ENCODE results near the gene SCD5. TPM values are rescaled to one million over a fixed set of nuclear protein-coding genes. Genes with fewer than 3 reads are reported as not detected.
"Not testable (repeated sequence)": the region's sequence is repeated elsewhere in the genome, so short reads cannot be mapped to it uniquely, and the experiment has no call there.

The SCD5 gene
- 44.8 TPM for polyA plus RNA-seq (2013, experiment 1 of 2; ENCODE audit: insufficient read length)
- polyA plus RNA-seq (2013, experiment 2 of 2; ENCODE audit: insufficient read length): 42.8 TPM

DNA sequence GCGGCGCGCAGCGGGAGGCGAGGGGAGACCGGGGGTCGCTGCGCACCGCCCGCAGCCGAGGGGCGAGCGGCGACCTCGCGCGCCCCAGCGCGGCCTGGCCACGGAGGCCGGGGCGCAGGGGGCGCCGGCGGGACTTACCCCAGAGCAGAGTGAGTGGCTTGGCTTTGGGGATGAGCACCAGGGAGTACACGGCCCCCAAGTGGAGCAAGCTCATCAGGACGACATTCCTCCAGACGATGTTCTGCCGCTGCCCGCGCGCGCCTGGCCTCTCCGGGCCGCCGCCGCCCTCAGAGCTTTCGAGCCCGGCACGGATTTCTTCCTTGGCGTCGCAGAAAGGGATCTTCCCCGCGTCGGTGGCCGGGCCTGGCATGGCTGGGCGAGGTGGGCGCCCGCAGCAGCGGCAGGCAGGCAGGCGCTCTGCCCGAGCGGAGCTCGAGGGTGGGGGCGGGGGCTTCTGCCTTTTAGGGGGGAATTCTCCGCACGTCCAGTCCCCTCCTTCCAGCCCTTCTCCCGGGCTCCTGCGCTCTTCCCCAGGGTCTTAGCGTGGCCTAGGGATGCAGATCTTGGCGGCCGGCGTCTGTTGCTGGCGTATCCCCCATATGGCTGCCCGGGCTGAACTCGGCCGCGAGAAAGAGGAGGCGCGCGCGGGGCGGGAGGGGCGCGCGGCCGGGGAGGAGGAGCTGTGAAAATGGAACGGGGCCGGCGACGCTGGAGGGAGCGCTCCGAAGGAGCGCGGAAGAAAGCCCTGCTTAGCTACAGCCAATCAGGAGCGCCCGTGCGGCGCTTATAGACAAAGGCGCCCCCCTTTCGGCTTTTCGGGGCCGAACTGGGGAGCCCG is at the start of gene SCD5:
Gene SCD5, minus strand, starts transcription at position 629 of the 838 bp plus-strand sequence. Its CDS starts 259 bp downstream, at position 370.
- peak; percentile 88 for DNase-seq

DNA sequence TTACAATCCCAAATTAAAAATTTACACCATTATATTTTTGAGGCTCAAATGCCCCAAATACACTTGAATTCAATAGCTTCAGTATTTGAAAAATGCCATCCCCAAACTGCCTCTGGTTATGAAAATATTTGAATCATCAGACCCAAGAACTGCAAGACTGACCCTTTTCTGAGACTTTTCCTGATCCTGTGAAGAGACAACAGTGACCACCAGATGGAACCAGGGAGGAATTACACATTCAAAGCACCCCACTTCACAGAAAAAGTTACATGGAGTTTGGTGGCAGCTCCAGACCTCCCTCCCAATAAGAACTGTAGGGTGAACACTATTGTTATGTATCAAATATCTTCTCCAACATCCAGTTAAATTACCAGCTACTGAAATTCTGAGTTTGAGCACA is 44.0 kb upstream of the SCD5 start:
- peak; percentile 16 for DNase-seq

DNA sequence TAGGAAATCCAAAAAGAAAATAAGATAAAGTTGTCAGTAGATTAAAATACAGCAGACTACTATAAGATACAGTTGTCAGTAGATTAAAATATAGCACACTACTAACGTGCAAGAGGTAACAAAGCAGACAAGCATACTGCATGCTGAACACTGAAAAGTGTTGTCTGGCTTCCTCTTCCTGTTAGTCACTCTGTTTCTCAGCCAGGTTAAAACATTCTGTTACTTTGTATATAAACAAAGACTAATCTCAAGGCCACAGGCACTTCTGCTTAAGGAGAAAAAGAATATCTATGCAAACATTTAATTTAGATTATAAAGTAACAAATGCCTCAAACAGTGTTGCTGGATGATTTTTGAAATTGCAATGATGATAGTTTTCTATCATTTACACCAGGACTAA is 41.0 kb upstream of the SCD5 start:
- DNase-seq: no peak

DNA sequence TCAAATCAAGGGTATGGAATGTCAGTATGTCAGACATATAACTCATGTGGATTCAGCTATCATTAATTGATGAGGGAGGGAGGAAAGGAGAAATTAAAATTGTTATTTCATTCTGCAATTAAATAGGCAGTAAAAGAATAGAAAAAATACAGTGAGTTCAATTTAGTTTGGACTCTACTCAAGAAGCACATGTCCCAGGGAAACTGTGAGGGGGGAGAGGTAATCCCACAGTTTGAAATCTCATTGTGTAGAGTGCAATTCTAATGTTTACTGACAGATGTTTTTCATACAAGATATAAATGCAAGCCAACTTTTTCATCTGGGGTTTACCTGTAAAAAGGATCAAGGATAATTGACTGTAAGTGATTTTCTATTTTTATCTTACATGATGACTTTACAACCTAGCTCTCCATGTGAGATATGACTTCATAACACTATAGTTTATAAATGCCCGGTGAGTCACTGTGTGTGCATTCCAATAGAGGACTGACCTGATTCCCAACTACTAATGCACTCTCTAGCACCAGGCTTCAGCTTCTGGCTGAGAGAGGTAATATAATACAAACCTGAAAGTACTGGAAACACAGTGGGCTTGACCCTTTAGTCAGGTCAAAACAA is 35.2 kb upstream of the SCD5 start:
- DNase-seq: peak; percentile 88

DNA sequence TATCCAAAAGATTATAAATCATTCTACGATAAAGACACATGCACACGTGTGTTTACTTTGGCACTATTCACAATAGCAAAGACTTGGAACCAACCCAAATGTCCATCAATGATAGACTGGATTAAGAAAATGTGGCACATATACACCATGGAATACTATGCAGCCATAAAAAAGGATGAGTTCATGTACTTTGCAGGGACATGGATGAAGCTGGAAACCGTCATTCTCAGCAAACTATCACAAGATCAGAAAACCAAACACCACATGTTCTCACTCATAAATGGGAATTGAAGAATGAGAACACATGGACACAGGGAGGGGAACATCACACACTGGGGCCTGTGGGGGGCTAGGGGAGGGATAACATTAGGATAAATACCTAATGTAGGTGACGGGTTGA is 34.5 kb upstream of the SCD5 start:
- not testable (repeated sequence) for DNase-seq

DNA sequence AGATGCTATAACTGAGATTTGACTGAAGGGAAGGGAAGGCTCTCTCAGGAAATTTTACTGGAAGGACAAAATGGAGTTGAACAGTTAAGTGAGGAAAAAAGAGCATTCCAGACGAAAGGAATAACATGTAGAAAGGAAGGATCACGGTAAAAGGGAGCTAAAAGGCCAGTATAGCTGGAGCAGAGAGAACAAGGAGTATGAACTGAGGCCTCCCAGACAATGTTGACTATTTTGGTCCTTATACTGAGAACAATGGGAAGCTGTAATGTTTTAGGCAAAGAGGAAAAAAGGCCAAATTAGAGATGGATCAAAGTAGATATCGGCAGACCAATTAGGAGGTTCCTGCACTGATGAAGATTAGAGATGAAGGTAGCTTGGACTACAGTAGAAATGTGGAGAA is 26.8 kb upstream of the SCD5 start:
- DNase-seq: no peak

DNA sequence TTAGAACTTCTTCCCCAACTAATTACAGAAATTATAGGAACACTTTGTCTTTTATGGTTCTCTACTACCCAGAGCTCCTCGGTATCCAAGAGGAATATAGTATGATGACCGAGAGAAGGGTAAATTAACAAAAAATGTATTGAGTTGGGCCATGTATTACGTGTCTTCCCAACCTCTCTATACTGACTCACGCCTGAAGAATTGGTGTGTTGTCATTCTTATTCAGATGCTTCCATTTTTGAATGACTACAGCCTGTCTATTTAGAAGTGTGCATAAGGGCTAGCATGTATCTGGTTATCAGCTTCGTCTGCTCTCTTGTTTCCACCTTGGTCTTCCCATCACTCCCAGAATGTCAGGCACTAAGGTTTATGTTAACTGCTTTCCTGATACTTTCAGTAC is 24.5 kb upstream of the SCD5 start:
- peak; percentile 68 for DNase-seq

DNA sequence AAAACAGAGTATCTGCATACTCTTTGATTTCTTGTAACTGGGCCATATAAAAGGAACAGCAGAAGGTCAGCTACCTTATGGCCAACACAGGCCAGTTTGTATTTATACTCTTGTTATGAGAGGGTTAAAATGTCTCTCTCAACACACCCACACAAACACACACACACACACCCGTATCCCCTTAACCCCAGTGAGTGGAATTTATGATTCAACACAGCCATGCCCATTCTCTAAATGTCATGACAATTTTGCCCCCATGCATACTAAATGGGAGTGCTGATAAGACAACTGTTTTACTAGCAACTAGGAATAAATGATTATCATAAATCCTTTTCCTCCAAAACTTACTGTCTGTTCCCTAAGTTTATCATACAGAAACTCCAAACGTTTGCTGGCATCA is 22.1 kb upstream of the SCD5 start:
- no peak for DNase-seq

DNA sequence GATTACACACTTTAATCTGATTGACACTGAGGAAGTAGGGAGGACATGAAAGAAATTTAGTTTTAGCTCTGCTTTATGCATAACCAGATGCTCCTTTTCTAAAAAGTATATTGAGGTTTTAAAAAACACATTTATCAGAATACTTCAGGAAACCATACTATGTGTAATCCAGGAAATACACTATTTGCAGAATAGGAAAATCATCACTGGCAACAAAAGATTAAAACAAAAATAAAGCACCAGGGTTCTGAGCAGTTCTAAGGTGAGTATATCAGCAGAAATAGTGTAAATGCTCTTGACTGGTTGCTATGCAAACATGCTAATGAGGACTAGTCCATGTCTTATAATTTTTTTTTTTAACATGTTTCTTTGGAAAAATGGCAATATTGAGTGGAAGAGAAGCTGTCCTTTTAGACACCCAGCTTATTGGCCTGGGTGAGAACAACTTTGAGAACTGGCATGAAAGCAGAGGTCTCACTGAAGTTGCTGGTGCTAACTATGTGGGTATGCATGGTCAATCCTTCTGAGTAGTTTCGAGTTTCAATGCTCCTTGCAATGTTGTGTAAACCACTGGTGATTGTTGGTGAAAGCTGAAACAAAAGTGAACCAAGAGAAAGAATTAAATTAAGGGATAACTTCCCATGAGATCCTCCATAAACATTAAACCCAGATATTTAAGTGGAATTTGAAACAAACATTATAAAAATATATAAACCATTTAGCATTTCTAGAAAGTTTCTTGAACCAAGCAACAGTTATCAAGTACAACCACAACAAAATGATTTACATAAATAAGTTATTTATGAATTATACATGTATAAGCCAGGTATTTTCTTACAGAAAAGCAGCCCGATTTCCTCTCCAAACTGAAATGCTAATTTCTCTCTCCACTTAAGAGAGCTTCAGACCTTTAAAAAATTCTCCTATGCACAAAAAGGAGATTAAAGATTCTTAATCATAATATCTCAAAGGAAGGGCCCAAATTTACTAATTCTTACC is 20.4 kb upstream of the SCD5 start:
- DNase-seq: no peak

DNA sequence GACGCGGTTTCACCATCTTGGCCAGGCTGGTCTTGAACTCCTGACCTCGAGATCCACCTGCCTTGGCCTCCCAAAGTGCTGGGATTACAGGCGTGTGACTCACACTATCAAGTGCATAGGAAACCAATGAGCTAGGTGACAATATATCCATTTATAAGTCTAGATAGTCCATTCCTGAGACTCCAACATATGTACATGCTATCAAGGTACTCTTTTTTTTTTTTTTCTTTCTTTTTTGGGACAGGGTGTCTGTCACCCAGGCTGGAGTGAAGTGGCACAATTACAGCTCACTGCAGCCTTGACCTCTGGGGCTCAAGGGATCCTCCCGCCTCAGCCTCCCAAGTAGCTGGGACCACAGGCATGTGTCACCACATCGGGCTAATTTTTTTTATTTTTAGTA is 18.3 kb upstream of the SCD5 start:
- not testable (repeated sequence) for DNase-seq

DNA sequence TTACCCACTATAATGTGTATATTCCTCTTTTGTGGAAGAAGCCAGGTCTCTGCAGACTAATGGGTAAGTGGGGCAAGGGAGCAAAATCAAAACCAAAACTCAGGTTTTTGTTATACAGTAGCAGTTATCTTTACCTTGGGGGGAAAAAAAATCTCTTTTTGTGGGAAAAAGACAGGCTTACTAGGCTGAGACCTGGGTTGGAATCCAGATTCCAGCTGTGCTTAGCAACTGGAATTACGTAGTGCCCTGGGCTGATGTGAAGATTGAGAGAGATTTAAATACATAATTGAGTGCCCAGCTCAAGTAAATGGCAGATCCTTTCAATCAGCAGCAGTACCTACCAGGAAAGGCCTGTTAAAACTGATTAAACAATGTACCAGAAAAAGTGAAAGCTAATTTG is 15.4 kb upstream of the SCD5 start:
- no peak for DNase-seq

DNA sequence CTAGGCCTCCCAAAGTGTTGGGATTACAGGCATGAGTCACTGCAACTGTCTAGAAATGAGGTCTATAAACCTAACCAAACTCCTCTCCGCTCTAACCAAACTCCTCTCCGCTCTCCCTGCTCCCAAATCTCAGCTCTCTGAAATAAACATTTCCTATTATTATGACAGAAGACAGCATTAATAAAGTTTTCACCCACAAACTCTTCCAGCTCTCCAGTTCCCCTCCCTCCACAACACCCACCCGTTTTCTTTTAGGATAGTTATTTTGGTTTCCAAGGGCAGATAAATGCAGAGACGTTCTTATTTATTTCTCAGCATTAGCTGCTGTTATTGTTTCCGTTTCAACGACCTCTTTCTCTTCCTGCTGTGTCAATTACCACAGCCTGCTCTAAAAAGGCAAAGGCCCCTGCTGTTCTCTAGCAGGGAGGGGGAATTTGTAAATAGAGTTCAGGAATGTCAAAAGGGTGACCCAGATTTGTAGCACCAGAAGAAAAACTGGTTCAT is 13.3 kb upstream of the SCD5 start:
- DNase-seq: peak; percentile 36

DNA sequence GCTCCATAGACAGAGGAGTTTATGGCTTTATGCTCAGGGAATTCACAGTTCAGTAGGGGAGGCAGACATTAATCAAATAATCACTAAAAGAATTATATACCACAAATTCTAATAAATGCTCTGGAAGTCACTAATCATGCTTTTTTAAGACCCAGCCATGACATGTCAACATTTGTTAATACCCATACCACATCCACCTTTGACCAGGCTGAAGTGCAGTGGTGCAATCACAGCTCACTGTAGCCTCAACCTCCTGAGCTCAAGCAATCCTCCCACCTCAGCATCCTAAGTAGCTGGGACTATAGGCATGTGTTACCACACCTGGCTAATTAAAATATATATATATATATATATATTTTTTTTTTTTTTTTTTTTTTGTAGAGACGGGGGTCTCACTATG is 12.8 kb upstream of the SCD5 start:
- no peak for DNase-seq

DNA sequence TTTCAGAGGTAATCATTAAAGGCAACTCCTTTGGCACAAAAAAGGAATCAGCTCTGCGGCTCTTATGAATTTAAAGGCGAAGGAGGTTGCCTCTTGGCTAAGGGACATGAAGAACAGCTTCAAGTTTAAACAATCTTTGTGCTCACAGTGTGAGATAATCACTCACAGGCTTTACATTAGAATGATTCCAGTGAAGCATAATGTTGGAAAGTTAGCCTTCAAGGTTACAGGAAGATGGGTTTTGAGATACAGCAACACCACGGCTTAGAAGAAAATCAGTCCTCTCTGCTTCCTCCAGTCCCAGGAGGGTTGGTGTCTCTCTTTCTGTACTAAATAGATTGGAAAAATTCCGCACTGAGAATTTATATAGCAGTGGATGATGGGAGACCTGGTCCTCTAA is 11.6 kb upstream of the SCD5 start:
- no peak for DNase-seq

DNA sequence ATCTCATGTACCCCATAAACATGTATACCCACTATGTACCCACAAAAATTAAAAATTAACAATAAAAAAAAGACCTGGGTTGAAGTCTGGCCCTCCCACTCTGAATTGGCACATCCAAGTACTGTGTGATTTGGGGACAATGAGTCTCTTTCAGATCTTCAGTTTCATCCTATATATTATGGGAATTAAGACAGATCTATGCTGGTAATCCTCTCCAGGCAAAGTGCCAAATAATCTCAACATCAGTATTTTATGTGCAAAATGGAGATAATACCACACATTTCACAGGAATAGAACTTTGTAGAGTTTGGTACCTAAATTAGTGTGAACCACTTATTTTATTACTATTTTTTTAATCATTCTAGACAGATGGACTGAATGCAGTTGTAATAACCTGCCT is 11.0 kb upstream of the SCD5 start:
- no peak for DNase-seq

DNA sequence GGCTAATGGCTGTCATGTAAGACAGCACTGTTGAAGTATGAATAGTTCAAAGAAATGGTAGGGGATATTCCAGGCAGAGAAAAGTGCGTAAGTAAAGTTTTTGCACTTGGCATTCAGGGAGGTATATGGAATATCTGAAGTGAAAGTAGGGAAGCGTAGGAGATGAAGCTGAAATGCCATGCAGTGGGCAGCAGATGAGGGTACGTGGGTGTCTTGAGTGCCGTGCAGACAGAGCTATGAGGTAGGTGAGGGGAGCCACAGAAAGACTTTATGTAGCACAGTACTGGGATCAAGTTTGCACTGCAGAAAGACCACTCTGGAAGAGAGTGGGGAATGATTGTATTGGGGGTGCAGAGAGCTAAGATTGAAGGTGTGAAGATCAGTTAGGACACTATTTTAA is 5.2 kb upstream of the SCD5 start:
- DNase-seq: no peak

DNA sequence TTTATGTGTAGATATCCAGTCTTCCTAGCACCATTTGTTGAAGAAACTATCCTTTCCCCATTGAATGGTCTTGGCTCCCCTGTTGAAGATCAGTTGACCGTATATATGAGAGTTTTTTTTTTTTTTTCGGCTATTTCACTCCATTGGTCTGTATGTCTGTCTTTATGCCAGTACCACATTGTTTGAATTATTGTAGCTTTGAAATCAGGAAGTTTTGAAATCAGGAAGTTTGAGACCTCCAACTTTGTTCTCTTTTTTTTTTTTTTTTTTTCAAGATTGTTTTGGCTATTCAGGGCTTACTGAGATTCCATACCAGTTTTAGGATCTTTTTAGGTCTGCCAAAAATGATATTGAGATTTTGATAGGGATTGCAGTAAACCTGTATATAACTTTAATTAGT is 4.3 kb upstream of the SCD5 start:
- no peak for DNase-seq

DNA sequence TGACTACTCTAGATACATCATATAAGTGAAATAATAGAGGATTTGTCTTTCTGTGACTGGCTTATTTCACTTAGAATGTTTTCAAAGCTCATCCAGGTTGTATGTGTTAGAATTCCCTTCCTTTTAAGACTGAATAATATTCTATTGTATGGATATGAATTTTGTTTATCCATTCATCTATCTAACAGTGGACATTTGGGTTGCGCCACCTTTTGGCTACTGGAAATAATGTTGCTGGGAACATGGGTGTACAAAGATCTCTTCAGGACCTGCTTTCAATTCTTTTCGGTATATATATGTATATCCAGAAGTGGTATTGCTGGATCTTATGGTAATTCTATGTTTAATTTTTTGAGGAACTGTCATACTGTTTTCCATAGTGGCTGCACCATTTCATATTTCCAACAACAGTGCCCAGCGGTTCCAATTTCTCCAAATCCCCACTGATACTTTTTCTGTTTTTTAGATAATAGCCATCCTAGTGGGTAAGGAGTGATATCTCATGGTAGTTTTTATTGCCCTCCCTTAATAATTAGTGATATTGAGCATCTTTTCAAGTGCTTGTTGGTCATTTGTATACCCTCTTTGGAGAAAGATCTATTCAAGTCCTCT is 3.4 kb upstream of the SCD5 start:
- DNase-seq: peak; percentile 58

DNA sequence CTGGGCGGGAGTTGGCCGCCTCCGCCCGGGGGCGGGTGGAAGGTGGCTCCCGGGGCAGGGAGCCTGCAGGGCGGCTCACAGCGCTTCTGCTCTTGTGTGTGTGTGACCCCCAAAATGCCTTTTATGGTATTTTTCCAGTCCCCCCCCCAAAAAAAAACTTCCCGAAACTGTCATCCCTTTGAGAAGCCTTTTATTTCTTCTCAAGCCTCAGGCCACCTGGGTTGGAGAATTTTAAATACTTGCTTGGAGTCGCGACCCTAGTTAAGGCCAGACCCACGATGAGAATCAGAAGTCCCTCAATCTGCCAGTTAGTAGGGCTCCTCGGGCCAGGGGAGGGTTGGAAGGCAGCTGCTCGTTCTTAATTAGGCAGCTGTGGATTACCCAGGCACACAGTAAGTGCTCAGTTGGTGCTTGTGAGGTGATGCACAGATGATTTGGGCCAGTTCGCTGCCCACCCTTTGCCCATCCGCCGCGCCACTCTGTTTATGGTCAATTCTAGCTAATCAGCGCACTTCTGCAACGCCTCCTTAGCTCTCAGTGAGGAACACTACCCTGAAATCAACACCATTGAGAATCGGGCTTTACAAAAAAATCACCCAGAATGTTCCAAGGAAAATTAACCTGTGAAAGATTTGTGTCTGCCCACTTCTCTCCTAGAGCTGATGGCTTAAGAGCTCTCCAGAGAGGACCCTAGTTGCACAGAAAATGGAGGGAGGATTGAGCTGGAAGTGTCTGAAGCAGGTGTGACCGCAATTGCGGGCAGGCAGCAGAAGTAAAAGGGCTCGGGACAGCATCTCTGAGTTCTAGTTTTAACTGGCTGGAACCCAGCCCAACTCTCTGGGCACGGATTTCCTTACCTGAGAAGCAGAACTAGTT is 648 bp upstream of the SCD5 start:
- no peak for DNase-seq

DNA sequence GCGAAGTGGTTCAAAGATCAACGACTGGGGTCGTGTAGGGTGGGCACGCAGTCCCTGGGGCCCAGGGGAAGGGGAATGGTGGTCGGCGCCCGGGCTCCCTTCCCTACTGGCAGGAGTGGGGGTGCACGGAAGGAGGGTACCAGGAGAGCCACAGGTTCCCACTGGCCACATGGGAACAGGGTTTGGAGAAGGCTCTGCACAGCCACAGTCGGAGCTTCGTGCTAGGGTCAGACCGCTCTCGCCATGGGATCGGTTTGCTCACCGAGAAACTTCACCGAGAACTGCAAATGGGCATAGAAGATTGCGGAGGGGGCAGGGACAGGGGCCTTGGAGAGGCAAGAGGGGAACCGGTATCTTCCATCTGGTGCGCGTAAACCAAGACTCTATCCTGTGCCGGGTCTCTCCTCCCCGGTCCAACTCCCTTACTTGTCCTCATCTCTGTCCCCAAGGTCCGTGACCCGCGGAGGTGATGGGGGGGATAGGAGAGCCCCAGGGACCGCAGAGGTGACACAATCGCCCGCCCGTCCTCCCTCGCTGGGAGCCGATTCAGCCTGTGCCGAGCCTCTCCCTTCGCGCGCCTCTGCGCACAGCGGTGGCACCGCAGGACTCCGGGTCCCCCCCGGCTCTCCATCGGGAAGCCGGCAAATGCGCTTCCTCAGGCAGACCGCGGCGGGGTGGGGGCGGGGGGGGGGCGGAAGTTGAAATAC is 1.0 kb downstream of the SCD5 start:
- DNase-seq: peak; percentile 58

DNA sequence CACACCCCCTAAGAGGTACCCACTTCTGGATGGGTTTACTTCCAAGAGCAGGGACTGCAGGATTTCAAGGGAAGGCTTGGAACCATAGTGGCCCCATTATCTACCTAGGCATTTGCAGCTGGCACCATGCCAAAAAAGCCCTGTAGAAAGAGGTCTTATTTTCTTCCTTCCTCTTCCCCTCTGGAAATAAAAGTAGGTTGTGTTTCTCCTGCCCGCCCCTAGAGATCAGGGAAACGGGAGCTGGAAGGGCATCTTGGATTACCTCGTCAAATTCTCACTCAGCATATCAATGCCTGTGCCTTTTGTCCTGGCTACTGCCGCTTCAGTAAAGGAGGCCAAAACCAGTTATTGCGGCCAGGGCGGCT is 1.6 kb downstream of the SCD5 start:
- peak; percentile 15 for DNase-seq
